ENCODE results near the gene SMIM33. TPM values are rescaled to one million over a fixed set of nuclear protein-coding genes. Genes with fewer than 3 reads are reported as not detected.

The SMIM33 gene
- total RNA-seq, 2 experiments from 2014 or later = 0.08 TPM; not detected in 1

- H3K36me3 ChIP-seq (ENCODE audit: insufficient read depth, low read length) = no peaks in the 10 kb centered on the region
- intact Hi-C loops (cut with DNase I, micrococcal nuclease) = no loop called here
- ATAC-seq (ENCODE audit: poor library complexity) = no peak
- H3K4me3 ChIP-seq (ENCODE audit: low read length) = no peak within 1 kb of the TSS
- H3K4me1 Mint-ChIP-seq (ENCODE audit: low read depth) = peaks cover 41% of the 10 kb centered on the region
- CTCF ChIA-PET = interaction anchor here (0.8 to 1.1 kb wide), 2 partner anchors 12 to 40 kb away, joined by 3 read pairs; no protein-coding TSS in a partner anchor
- no peak for DNase-seq
- POLR2A ChIA-PET = interaction anchor here (0.8 kb wide), 1 partner anchor 42 kb away, joined by 3 read pairs; no protein-coding TSS in a partner anchor
- no peak within 1 kb of the TSS for H3K27ac ChIP-seq (ENCODE audit: low read depth in 1 of 2, low read length in 2 of 2)
- no peaks in the 10 kb centered on the region for H3K36me3 Mint-ChIP-seq (ENCODE audit: low read depth)
- H3K4me1 ChIP-seq (ENCODE audit: insufficient read depth, low read length) = peaks cover 50% of the 10 kb centered on the region
- H3K27ac Mint-ChIP-seq = peak within 1 kb of the TSS; percentile 89
- H3K9me3 ChIP-seq (ENCODE audit: control insufficient read depth in 1 of 2, insufficient read depth in 1 of 2, low read length in 2 of 2) = no peaks in the 10 kb centered on the region
- no peak within 1 kb of the TSS for H3K4me3 Mint-ChIP-seq
- H3K27me3 Mint-ChIP-seq = no peaks in the 10 kb centered on the region
- no peaks in the 10 kb centered on the region for H3K27me3 ChIP-seq (ENCODE audit: control insufficient read depth in 1 of 2, insufficient read depth in 2 of 2, low read length in 2 of 2)
- H3K9me3 Mint-ChIP-seq = no peaks in the 10 kb centered on the region
- no peak for TF ChIP-seq CTCF (IDR thresholded peaks at IDR 0.05)
These were observed 8.1 kb upstream of the SMIM33 start, which contains the start of gene ECSCR for GRCh38 chr5:139462586-139463276. Gene ECSCR, minus strand, starts transcription at chr5:139462743. Its CDS starts 73 bp downstream, at chr5:139462670.

GRCh38 chr5:139468421-139468931 lies 2.3 kb upstream of the SMIM33 start:
- CTCF ChIA-PET = interaction anchor here (0.6 to 0.8 kb wide), 2 partner anchors 11 to 46 kb away, joined by 3 to 4 read pairs; no protein-coding TSS in a partner anchor
- Histone ChIP-seq H3K4me1 (ENCODE audit: insufficient read depth, low read length) (peaks cover 61% of the 10 kb centered on the region), H3K9me3 (ENCODE audit: control insufficient read depth in 1 of 2, insufficient read depth in 1 of 2, low read length in 2 of 2) (no peaks in the 10 kb centered on the region), H3K36me3 (ENCODE audit: insufficient read depth, low read length) (no peaks in the 10 kb centered on the region), H3K27me3 (ENCODE audit: control insufficient read depth in 1 of 2, insufficient read depth in 2 of 2, low read length in 2 of 2) (no peaks in the 10 kb centered on the region), H3K27ac (ENCODE audit: low read depth in 1 of 2, low read length in 2 of 2) (no peak overlapping the region), H3K4me3 (ENCODE audit: low read length) (no peak overlapping the region)
- peak in 1 of 14 experiments; percentile 51 for DNase-seq
- POLR2A ChIA-PET = interaction anchor here (0.6 to 3.6 kb wide), 2 partner anchors 13 to 1031 kb away, joined by 3 to 42 read pairs; partner anchors contain the start of gene STING1
- intact Hi-C loops (cut with DNase I, micrococcal nuclease) = no loop called here
- ATAC-seq (ENCODE audit: poor library complexity) = no peak
- no peaks in the 10 kb centered on the region for H3K9me3 Mint-ChIP-seq
- no peak for TF ChIP-seq CTCF (IDR thresholded peaks at IDR 0.05)
- peak overlapping the region; percentile 59 for H3K4me3 Mint-ChIP-seq
- H3K4me1 Mint-ChIP-seq (ENCODE audit: low read depth) = peaks cover 54% of the 10 kb centered on the region
- no peaks in the 10 kb centered on the region for H3K36me3 Mint-ChIP-seq (ENCODE audit: low read depth)
- peak overlapping the region; percentile 92 for H3K27ac Mint-ChIP-seq
- H3K27me3 Mint-ChIP-seq = no peaks in the 10 kb centered on the region

GRCh38 chr5:139472386-139473030 lies 1.7 kb downstream of the SMIM33 start:
- peak overlapping the region; percentile 88 for H3K4me3 Mint-ChIP-seq
- peak overlapping the region; percentile 92 for H3K27ac Mint-ChIP-seq
- H3K4me1 ChIP-seq (ENCODE audit: insufficient read depth, low read length) = peaks cover 98% of the 10 kb centered on the region
- intact Hi-C loops (cut with DNase I, micrococcal nuclease) = loop anchor here (5.0 kb wide), 3 partner anchors 35 to 50 kb away; partner anchors contain the start of gene DNAJC18 (in 1 of the 2)
- POLR2A ChIA-PET = interaction anchor here (1.3 to 2.7 kb wide), 3 partner anchors 10 to 33 kb away, joined by 6 to 26 read pairs (median 8); partner anchors contain the start of genes DNAJC18 and STING1
- no peak for TF ChIP-seq CTCF (IDR thresholded peaks at IDR 0.05)
- DNase-seq = peak in 4 of 14 experiments; percentile 33 to 54 (median 46)
- H3K36me3 ChIP-seq (ENCODE audit: insufficient read depth, low read length) = peaks cover 29% of the 10 kb centered on the region
- peaks cover 83% of the 10 kb centered on the region for H3K4me1 Mint-ChIP-seq (ENCODE audit: low read depth)
- peaks cover 25% of the 10 kb centered on the region for H3K36me3 Mint-ChIP-seq (ENCODE audit: low read depth)
- no peaks in the 10 kb centered on the region for H3K27me3 ChIP-seq (ENCODE audit: control insufficient read depth in 1 of 2, insufficient read depth in 2 of 2, low read length in 2 of 2)
- peak; percentile 7 for ATAC-seq (ENCODE audit: poor library complexity)
- H3K4me3 ChIP-seq (ENCODE audit: low read length) = peak overlapping the region; percentile 59
- no peaks in the 10 kb centered on the region for H3K9me3 ChIP-seq (ENCODE audit: control insufficient read depth in 1 of 2, insufficient read depth in 1 of 2, low read length in 2 of 2)
- H3K9me3 Mint-ChIP-seq = no peaks in the 10 kb centered on the region
- H3K27me3 Mint-ChIP-seq = no peaks in the 10 kb centered on the region
- H3K27ac ChIP-seq (ENCODE audit: low read depth in 1 of 2, low read length in 2 of 2) = peak overlapping the region; percentile 43 to 65
- CTCF ChIA-PET = no interaction called here
